ENCODE measurements around the gene TDRKH.

The TDRKH gene

DNA sequence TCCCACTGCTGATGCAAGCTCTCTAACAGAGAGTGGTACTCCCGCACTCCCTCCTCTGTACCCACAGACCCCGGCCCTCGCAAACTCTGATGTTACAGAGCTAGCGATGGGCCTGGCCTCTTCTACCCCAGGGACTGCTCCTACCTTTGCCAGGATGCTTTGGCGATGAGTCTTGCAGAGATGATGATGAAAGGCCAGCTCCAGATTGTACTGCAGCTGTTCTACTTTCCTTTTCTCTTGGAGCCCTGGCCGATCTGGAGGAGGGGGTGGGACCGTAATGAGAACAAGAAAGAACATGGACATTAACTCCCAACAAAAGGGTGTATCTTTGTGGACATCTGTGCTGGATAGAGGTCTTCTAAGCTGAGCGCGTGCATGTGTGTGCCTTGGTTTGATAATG, 20.9 kb upstream of the TDRKH start:
- no peak for DNase-seq (ENCODE audit: low read depth)
- in situ Hi-C loops (cut with HindIII; ENCODE audit: low sequenced_read_pairs), result no loop called here
- no peak overlapping the region for H3K4me3 ChIP-seq (ENCODE audit: low read depth, low read length)
- TF ChIP-seq, protein P1, sequence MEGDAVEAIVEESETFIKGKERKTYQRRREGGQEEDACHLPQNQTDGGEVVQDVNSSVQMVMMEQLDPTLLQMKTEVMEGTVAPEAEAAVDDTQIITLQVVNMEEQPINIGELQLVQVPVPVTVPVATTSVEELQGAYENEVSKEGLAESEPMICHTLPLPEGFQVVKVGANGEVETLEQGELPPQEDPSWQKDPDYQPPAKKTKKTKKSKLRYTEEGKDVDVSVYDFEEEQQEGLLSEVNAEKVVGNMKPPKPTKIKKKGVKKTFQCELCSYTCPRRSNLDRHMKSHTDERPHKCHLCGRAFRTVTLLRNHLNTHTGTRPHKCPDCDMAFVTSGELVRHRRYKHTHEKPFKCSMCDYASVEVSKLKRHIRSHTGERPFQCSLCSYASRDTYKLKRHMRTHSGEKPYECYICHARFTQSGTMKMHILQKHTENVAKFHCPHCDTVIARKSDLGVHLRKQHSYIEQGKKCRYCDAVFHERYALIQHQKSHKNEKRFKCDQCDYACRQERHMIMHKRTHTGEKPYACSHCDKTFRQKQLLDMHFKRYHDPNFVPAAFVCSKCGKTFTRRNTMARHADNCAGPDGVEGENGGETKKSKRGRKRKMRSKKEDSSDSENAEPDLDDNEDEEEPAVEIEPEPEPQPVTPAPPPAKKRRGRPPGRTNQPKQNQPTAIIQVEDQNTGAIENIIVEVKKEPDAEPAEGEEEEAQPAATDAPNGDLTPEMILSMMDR (IDR thresholded peaks at IDR 0.05; ENCODE audit: low read depth, low read length, missing control alignments), result no peak

DNA sequence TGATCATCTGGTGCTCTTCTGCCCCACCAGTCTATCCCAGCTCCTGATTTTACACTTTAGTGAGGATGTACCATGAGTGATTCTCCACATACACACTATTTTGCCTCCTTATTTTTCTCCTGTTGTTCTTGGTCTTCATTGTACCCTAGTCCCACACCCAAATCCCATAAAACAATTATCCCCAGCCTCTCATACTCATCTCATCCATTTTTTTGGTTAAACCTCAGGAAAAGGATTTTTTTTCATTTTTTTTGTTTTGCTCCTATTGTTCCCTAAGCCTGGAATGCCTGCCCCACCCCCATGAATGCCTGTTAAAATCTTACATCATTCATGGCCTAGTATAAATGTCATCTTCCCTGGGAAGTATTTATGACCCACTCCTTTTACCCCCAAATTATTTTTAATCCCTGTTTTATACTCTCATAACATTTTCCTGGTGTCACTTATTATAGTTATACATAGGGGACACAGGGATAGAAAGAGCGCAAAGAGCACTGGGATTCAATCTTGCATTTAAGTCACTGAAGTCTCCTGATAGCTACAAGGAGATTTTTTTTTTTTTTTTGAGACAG, 19.8 kb upstream of the TDRKH start:
- in situ Hi-C loops (cut with HindIII; ENCODE audit: low sequenced_read_pairs), result no loop called here
- no peak for DNase-seq (ENCODE audit: low read depth)
- TF ChIP-seq, protein P1 (IDR thresholded peaks at IDR 0.05; ENCODE audit: low read depth, low read length, missing control alignments), result no peak
- no peak overlapping the region for H3K4me3 ChIP-seq (ENCODE audit: low read depth, low read length)

DNA sequence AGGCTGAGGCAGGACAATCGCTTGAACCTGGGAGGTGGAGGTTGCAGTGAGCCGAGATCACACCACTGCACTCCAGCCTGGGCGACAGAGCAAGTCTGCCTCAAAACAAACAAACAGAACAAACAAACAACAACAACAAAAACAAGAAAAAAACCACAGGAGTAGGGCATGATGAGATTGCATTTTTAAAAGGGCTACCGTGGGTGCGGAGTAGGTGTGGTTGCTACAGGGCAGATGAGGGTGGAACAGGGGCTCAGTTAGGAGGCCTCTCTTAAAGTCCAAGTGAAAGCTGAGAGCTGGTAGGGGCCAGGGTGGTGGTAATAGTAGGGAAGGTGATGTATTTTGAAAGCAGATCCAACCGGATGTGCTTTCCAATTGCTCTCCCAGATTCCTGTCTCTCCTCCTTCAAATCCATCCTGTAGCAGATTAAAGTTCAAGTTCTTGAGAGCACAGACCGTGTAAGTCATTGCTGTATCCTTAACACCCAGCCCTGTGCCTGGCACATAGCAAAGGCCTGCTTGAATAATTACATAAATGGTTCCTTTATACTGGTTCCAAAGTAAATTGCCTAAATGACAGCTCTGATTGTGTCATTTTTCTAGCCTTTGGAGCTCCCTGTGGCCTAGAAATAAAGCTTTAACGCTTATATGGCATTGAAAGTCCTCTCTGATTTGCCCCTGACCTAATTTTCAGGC, 19.1 kb upstream of the TDRKH start:
- no peak overlapping the region for H3K4me3 ChIP-seq (ENCODE audit: low read depth, low read length)
- DNase-seq (ENCODE audit: low read depth), result no peak
- TF ChIP-seq, protein P1 (IDR thresholded peaks at IDR 0.05; ENCODE audit: low read depth, low read length, missing control alignments), result no peak
- in situ Hi-C loops (cut with HindIII; ENCODE audit: low sequenced_read_pairs), result no loop called here

DNA sequence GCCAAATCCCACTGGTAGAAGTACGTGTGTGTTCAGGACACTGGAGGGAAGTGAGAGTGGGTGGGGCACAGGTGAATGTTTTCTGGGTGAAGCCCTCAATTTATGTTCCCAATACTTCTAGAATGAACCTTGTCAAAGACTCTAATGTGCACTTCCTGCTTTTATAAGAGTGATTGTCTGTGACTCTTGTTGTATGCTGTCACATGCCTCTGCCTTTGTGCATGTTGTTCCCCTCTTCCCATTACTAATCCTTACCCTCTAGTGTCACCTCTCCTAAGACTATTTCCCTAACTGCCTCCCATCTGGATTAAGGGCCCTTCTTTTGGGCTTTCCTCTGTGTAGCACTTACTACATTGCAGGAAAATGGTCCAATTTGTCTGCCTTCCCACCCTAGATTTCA, 17.5 kb upstream of the TDRKH start:
- in situ Hi-C loops (cut with HindIII; ENCODE audit: low sequenced_read_pairs), result no loop called here
- no peak for DNase-seq (ENCODE audit: low read depth)
- TF ChIP-seq, protein P1 (IDR thresholded peaks at IDR 0.05; ENCODE audit: low read depth, low read length, missing control alignments), result no peak
- H3K4me3 ChIP-seq (ENCODE audit: low read depth, low read length), result no peak overlapping the region

DNA sequence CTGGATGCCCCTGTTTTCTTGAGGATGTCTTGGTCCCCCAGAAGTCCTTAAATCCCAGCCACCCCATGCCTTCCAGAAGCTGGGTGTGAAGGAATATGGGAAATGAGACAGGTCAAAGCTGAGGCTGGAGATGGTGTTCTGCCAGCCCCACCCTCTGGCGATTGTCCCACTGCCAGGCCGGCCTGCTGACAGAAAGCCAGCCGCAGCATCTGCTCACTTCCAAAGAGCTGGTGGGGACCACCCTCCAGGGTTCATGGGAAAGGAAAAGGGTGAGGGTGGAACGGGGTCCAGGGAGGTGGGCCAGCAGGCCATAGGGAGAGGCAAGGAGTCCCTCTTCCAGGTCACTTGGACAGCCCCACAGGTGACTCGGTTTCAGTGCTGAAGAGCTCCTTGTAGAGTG, 16.8 kb upstream of the TDRKH start:
- no peak overlapping the region for H3K4me3 ChIP-seq (ENCODE audit: low read depth, low read length)
- TF ChIP-seq, protein P1 (IDR thresholded peaks at IDR 0.05; ENCODE audit: low read depth, low read length, missing control alignments), result no peak
- DNase-seq (ENCODE audit: low read depth), result no peak
- in situ Hi-C loops (cut with HindIII; ENCODE audit: low sequenced_read_pairs), result no loop called here

DNA sequence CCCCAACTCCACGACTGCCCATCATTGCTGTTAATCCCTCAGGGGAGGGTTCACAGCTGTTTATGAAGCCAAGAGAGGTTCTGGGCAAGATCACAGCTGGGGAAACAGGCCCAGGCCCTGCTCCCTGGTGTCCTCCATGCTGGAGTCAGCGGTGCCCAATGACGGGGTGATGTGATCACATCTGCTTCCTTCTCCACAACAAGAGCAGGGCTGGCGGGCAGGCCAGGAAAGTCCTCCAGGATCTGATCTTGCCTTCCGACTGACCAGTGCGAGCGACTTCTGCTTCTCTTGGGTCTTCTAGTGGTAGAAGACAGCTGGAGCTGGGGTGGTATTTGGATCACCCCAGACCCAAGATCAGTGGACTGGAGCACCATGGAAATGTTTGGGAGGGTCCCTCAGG, 15.9 kb upstream of the TDRKH start:
- no peak for DNase-seq (ENCODE audit: low read depth)
- TF ChIP-seq, protein P1 (IDR thresholded peaks at IDR 0.05; ENCODE audit: low read depth, low read length, missing control alignments), result no peak
- no peak overlapping the region for H3K4me3 ChIP-seq (ENCODE audit: low read depth, low read length)
- in situ Hi-C loops (cut with HindIII; ENCODE audit: low sequenced_read_pairs), result no loop called here

Measured in astrocyte of the cerebellum (primary cell).